GM23338 (cell line): ENCODE results near the gene TPP2. TPM values are rescaled to one million over a fixed set of nuclear protein-coding genes. Genes with fewer than 3 reads are reported as not detected.

Experiments
- ATAC-seq: fragments of 200-7000 bp; cut with Tn5 transposase; 3 replicates; pipeline ENCODE4 v1.9.1; 2020
- DNase-seq: peaks from one replicate; pipeline ENCODE4 v3.0.0-alpha.2; 2015; ENCODE audit warnings: low spot score
- H2AFZ ChIP-seq: fragments of 200-600 bp; sonication (generic); 2 replicates; pipeline ENCODE4 v1.8.0; 2016; ENCODE audit warnings: antibody characterized with exemption, mild to moderate bottlenecking, moderate library complexity
- H3F3A ChIP-seq: fragments of 200-600 bp; sonication (generic); replicated peaks from 2 replicates; pipeline ENCODE4 v1.8.0; 2017; ENCODE audit warnings: antibody characterized with exemption, mixed run types, low read depth
- H3K27ac ChIP-seq: fragments of 200-600 bp; sonication (generic); 2 replicates; pipeline ENCODE4 v1.6.1; 2016; ENCODE audit warnings: low read depth
- H3K27me3 ChIP-seq: fragments of 200-600 bp; sonication (generic); 2 replicates; pipeline ENCODE4 v1.8.0; 2016; ENCODE audit warnings: mild to moderate bottlenecking, mixed run types, moderate library complexity; ENCODE audit not compliant: insufficient read depth
- H3K36me3 ChIP-seq: fragments of 200-600 bp; sonication (generic); 2 replicates; pipeline ENCODE4 v1.8.0; 2016; ENCODE audit warnings: mild to moderate bottlenecking; ENCODE audit not compliant: insufficient read depth
- H3K4me1 ChIP-seq: fragments of 200-600 bp; sonication (generic); 2 replicates; pipeline ENCODE4 v1.8.0; 2016; ENCODE audit warnings: mild to moderate bottlenecking, moderate library complexity; ENCODE audit not compliant: insufficient read depth
- H3K4me2 ChIP-seq: fragments of 200-600 bp; sonication (generic); 2 replicates; pipeline ENCODE4 v1.7.1; 2017; ENCODE audit warnings: mixed run types
- H3K4me3 ChIP-seq: fragments of 200-600 bp; sonication (generic); 2 replicates; pipeline ENCODE4 v1.6.1; 2016; ENCODE audit warnings: mixed run types
- H3K79me2 ChIP-seq: fragments of 200-600 bp; sonication (generic); replicated peaks from 2 replicates; pipeline ENCODE4 v1.8.0; 2017; ENCODE audit warnings: mild to moderate bottlenecking; ENCODE audit not compliant: insufficient read depth
- H3K9me2 ChIP-seq: fragments of 200-600 bp; sonication (generic); 2 replicates; pipeline ENCODE4 v1.8.0; 2017; ENCODE audit not compliant: insufficient read depth
- H4K20me1 ChIP-seq: fragments of 200-600 bp; sonication (generic); replicated peaks from 2 replicates; pipeline ENCODE4 v1.8.0; 2017; ENCODE audit warnings: mild to moderate bottlenecking; ENCODE audit not compliant: insufficient read depth
- H3K27ac Mint-ChIP-seq: 2 replicates; pipeline ENCODE4 v1.8.0; 2020; ENCODE audit warnings: inconsistent platforms, mild to moderate bottlenecking, moderate library complexity, mixed read lengths
- H3K27me3 Mint-ChIP-seq: 3 replicates; pipeline ENCODE4 v1.8.0; 2022; ENCODE audit warnings: low read depth, mild to moderate bottlenecking, moderate library complexity, mixed read lengths, inconsistent platforms; ENCODE audit not compliant: insufficient read depth, poor library complexity
- H3K36me3 Mint-ChIP-seq: 3 replicates; pipeline ENCODE4 v1.8.0; 2021; ENCODE audit warnings: low read depth, mild to moderate bottlenecking, inconsistent platforms, moderate library complexity, mixed read lengths
- H3K4me1 Mint-ChIP-seq: 3 replicates; pipeline ENCODE4 v1.8.0; 2020; ENCODE audit warnings: mild to moderate bottlenecking, inconsistent platforms, mixed read lengths
- H3K4me3 Mint-ChIP-seq: 3 replicates; pipeline ENCODE4 v1.8.0; 2021; ENCODE audit warnings: moderate library complexity, mild to moderate bottlenecking, inconsistent platforms, mixed read lengths
- H3K9me3 Mint-ChIP-seq: 3 replicates; pipeline ENCODE4 v1.8.0; 2020; ENCODE audit warnings: moderate library complexity, mild to moderate bottlenecking, inconsistent platforms, mixed read lengths
- CREB1 ChIP-seq: fragments of 250-450 bp; sonication (Bioruptor Pico); IDR thresholded peaks from 2 replicates; pipeline ENCODE4 v1.5.0; 2020; ENCODE audit warnings: low read depth, mild to moderate bottlenecking, moderate library complexity
- CTCF ChIP-seq, 2 experiments: fragments of 200-600 bp in 1 of 2; sonication (generic) in 1 of 2; conservative IDR thresholded peaks; 2 replicates each; pipeline versions ENCODE4 v1.5.1 to v1.6.1; 2016 to 2017; ENCODE audit warnings: antibody characterized with exemption in 2 of 2, low read depth in 2 of 2, mild to moderate bottlenecking in 2 of 2, moderate library complexity in 1 of 2
- ETS1 ChIP-seq: IDR thresholded peaks from 2 replicates; pipeline ENCODE4 v1.6.1; 2016; ENCODE audit warnings: antibody characterized with exemption
- EZH2 ChIP-seq: fragments of 200-600 bp; sonication (generic); IDR thresholded peaks from one replicate; pipeline ENCODE4 v1.8.0; 2017; ENCODE audit warnings: antibody characterized with exemption, mild to moderate bottlenecking, low read depth; ENCODE audit not compliant: unreplicated experiment
- EZH2phosphoT487 ChIP-seq: fragments of 200-600 bp; sonication (generic); IDR thresholded peaks from one replicate; pipeline ENCODE4 v1.8.1; 2018; ENCODE audit warnings: antibody characterized with exemption; ENCODE audit not compliant: unreplicated experiment
- JUNB ChIP-seq: IDR thresholded peaks from one replicate; pipeline ENCODE4 v1.6.1; 2016; ENCODE audit warnings: antibody characterized with exemption; ENCODE audit not compliant: unreplicated experiment
- NANOG ChIP-seq: IDR thresholded peaks from 2 replicates; pipeline ENCODE4 v1.6.1; 2016; ENCODE audit warnings: antibody characterized with exemption, borderline replicate concordance
- POLR2AphosphoS5 ChIP-seq: IDR thresholded peaks from 2 replicates; pipeline ENCODE4 v1.6.1; 2016; ENCODE audit warnings: antibody characterized with exemption, low read depth
- REST ChIP-seq: IDR thresholded peaks from one replicate; pipeline ENCODE4 v1.6.1; 2018; ENCODE audit warnings: antibody characterized with exemption; ENCODE audit not compliant: unreplicated experiment
- ZNF114 ChIP-seq: fragments of 250-450 bp; sonication (Bioruptor Pico); IDR thresholded peaks from 2 replicates; pipeline ENCODE4 v1.5.0; 2020; ENCODE audit warnings: mild to moderate bottlenecking, moderate library complexity
- ZNF331 ChIP-seq: fragments of 250-450 bp; sonication (Bioruptor Pico); IDR thresholded peaks from 2 replicates; pipeline ENCODE4 v1.5.0; 2020; ENCODE audit warnings: low read depth, mild to moderate bottlenecking, moderate library complexity
- ZNF462 ChIP-seq: fragments of 250-450 bp; sonication (Bioruptor Pico); IDR thresholded peaks from 2 replicates; pipeline ENCODE4 v1.5.0; 2020; ENCODE audit warnings: mild to moderate bottlenecking, moderate library complexity
- polyA plus RNA-seq: library from polyadenylated mRNA; unstranded; fragments of >200 nt; fragmentation: Nextera tagmentation; extraction: Ambion mirVana; gene quantifications from 2 replicates; pipeline ENCODE4 v1.2.1, GENCODE V29; 2016
- total RNA-seq: library from RNA; depleted of rRNA; stranded (reverse); fragments of >200 nt; shearing (Covaris generic); gene quantifications from 2 replicates; pipeline ENCODE4 v1.2.3, GENCODE V29; 2014

Gene TPP2
- total and polyA plus RNA-seq, 2 experiments from 2014 or later = 56.6 to 111 TPM

GRCh38 chr13:102696465-102696864 is 99.7 kb downstream of the TPP2 start (continued):
- no peak for TF ChIP-seq ETS1
- TF ChIP-seq CREB1 (CRISPR knock-in tag) = no peak
- TF ChIP-seq CTCF (conservative IDR thresholded peaks at IDR 0.05; ENCODE audit: low read depth in 2 of 2) = no peak
- TF ChIP-seq ZNF331 (CRISPR knock-in tag) = no peak
- no peak for TF ChIP-seq POLR2AphosphoS5
- TF ChIP-seq EZH2phosphoT487 = no peak
- no peak for TF ChIP-seq EZH2
- TF ChIP-seq NANOG = no peak
- no peak for TF ChIP-seq ZNF114

DNA sequence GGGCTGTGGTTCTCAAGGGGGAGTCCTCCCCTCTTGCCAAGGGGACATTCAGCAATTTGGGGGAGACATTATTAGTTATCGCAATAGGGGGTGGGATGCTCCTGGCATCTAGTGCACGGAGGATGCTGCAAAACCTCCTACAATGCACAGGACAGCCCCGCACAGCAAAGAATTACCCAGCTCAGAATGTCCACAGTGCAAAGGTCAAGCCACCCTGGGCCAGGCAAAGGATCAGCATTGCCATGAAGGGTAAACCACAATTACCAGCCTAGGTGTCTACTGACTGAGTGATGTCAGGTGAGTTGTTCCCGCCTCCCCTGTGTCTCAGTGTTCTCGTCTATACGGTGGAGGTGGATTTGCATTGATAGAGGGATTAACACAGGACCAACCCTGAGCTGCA is 100.5 kb downstream of the TPP2 start:
- Mint-ChIP-seq H3K4me3 (no peak overlapping the region), H3K4me1 (peaks cover 10% of the 10 kb centered on the region), H3K36me3 (no peaks in the 10 kb centered on the region), H3K27me3 (no peaks in the 10 kb centered on the region), H3K9me3 (peaks cover 4% of the 10 kb centered on the region; the same call in 1 of the 3 replicates), H3K27ac (no peak overlapping the region)
- no peaks in the 10 kb centered on the region for H3F3A ChIP-seq
- DNase-seq (no peak), ATAC-seq (no peak)
- no peak overlapping the region for H3K27ac ChIP-seq
- no peaks in the 10 kb centered on the region for H3K27me3 ChIP-seq
- H3K4me3 ChIP-seq = no peak overlapping the region
- no peak overlapping the region for H3K4me2 ChIP-seq
- H3K4me1 ChIP-seq = peaks cover 8% of the 10 kb centered on the region
- no peaks in the 10 kb centered on the region for H4K20me1 ChIP-seq
- no peaks in the 10 kb centered on the region for H3K79me2 ChIP-seq
- H3K9me2 ChIP-seq = no peaks in the 10 kb centered on the region
- no peak overlapping the region for H2AFZ ChIP-seq
- no peaks in the 10 kb centered on the region for H3K36me3 ChIP-seq
- TF ChIP-seq ETS1 (no peak), REST (no peak), ZNF462 (no peak), EZH2phosphoT487 (no peak), JUNB (no peak), ZNF331 (CRISPR knock-in tag) (no peak)
